Ascending aorta (tissue), 2 donors: Measurements from ENCODE around the gene SHISA9. TPM values are rescaled to one million over a fixed set of nuclear protein-coding genes. Genes with fewer than 3 reads are reported as not detected.

Source experiments
- DNase-seq, 2 donors: peaks; one replicate each; pipeline ENCODE4 v3.0.0-alpha.2; 2019; ENCODE audit warnings: low spot score in 2 of 2
- H3K27ac ChIP-seq, 2 donors: fragments of 200-600 bp; sonication (generic); one replicate each; pipeline ENCODE4 v1.5.1; 2016 to 2017; ENCODE audit warnings: mild to moderate bottlenecking in 1 of 2
- H3K27me3 ChIP-seq: fragments of 200-600 bp; sonication (generic); one replicate; pipeline ENCODE4 v1.5.1; 2017
- H3K36me3 ChIP-seq, 2 donors: fragments of 200-600 bp; sonication (generic); one replicate each; pipeline ENCODE4 v1.5.1; 2016
- H3K4me1 ChIP-seq, 2 donors: fragments of 200-600 bp; sonication (generic); one replicate each; pipeline ENCODE4 v1.5.1; 2016 to 2017; ENCODE audit warnings: mild to moderate bottlenecking in 1 of 2
- H3K4me3 ChIP-seq, 2 donors: fragments of 200-600 bp; sonication (generic); one replicate each; pipeline ENCODE4 v1.5.1; 2016 to 2017; ENCODE audit warnings: mild to moderate bottlenecking in 1 of 2
- H3K9me3 ChIP-seq, 2 donors: fragments of 200-600 bp; sonication (generic); one replicate each; pipeline ENCODE4 v1.5.1; 2016
- CTCF ChIP-seq, 3 experiments: fragments of 200-600 bp in 2 of 3; fragments of 450-650 bp in 1 of 3; sonication (generic) in 2 of 3; IDR thresholded peaks; one replicate each; pipeline ENCODE4 v1.5.1; 2016 to 2019; ENCODE audit warnings: antibody characterized with exemption in 3 of 3, mild to moderate bottlenecking in 1 of 3, moderate library complexity in 1 of 3
- intact Hi-C: fragments of 100-400 bp; cut with DNase I; formaldehyde crosslinking; loops from one replicate; pipeline ENCODE4 v1.15.1; 2023
- total RNA-seq: library from RNA; depleted of rRNA; stranded (reverse); fragments of >200 nt; gene quantifications from one replicate; pipeline ENCODE4 v1.1.0, GENCODE V29; 2016

The SHISA9 gene
- total RNA-seq, 1 donor from 2014 or later: 8.9 TPM

DNA sequence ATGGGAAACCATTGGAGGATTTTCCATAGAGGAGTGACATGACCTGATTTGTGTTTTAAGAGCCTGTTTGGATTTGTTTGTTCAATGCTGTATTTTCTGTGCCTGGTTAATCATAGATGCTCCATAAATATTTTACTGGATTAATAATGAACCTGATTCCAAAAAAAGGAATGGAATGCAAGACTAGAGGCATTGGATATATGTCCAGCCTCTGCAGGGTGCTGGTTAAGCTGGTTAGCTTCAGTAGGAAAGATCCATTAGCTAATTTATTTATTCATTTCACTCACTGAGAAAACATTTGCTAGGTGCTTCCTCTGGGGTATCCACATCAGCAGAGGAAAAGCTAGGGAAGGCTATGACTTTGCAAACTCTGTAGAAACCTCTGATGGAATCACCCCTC, 57.7 kb downstream of the SHISA9 start:
- no peak for DNase-seq
- H3K27me3 ChIP-seq: no peaks in the 10 kb centered on the region
- no peaks in the 10 kb centered on the region for H3K9me3 ChIP-seq
- H3K4me3 ChIP-seq: no peak overlapping the region
- no peak overlapping the region for H3K27ac ChIP-seq
- no peak for TF ChIP-seq CTCF (IDR thresholded peaks at IDR 0.05)
- intact Hi-C loops: no loop called here
- H3K36me3 ChIP-seq: no peaks in the 10 kb centered on the region
- peaks cover 0 to 5% of the 10 kb centered on the region in 2 donors for H3K4me1 ChIP-seq

- intact Hi-C loops: loop anchor here (5.0 kb wide), 1 partner anchor 151 kb away; no protein-coding TSS in a partner anchor
- H3K36me3 ChIP-seq: no peaks in the 10 kb centered on the region
- DNase-seq: no peak
- peak overlapping the region in 1 of 2 donors; percentile 47 for H3K27ac ChIP-seq
- H3K4me1 ChIP-seq: peaks cover 0 to 5% of the 10 kb centered on the region in 2 donors
- TF ChIP-seq CTCF (IDR thresholded peaks at IDR 0.05): no peak
- no peak overlapping the region for H3K4me3 ChIP-seq
- H3K9me3 ChIP-seq: no peaks in the 10 kb centered on the region
- H3K27me3 ChIP-seq: no peaks in the 10 kb centered on the region
These were observed 60.2 kb downstream of the SHISA9 start for GRCh38 chr16:12961626-12962025.

DNA sequence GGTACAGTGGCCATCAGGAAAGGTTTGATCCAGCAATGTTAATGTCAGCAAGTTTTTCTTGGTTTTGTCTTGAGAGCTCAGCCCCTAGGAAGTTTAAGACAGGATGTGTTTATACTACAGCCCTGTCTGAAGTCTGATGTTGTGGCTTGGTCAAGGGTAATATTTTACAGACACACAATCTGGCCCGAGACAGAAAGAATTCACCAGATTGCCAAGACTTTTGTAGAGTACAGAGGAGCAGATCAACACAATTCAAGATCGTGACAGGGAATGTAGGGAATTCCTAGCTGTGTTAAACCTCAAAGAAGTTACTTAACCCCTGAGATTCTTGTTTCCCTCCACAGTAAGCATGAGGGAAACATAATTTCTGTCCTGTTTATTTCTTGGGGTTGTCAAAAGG, 63.1 kb downstream of the SHISA9 start:
- no peak for TF ChIP-seq CTCF (IDR thresholded peaks at IDR 0.05)
- Histone ChIP-seq H3K36me3 (no peaks in the 10 kb centered on the region), H3K27ac (no peak overlapping the region), H3K27me3 (no peaks in the 10 kb centered on the region), H3K9me3 (no peaks in the 10 kb centered on the region), H3K4me1 (peaks cover 0 to 5% of the 10 kb centered on the region in 2 donors), H3K4me3 (no peak overlapping the region)
- intact Hi-C loops: loop anchor here (5.0 kb wide), 1 partner anchor 148 kb away; no protein-coding TSS in a partner anchor
- DNase-seq: no peak

DNA sequence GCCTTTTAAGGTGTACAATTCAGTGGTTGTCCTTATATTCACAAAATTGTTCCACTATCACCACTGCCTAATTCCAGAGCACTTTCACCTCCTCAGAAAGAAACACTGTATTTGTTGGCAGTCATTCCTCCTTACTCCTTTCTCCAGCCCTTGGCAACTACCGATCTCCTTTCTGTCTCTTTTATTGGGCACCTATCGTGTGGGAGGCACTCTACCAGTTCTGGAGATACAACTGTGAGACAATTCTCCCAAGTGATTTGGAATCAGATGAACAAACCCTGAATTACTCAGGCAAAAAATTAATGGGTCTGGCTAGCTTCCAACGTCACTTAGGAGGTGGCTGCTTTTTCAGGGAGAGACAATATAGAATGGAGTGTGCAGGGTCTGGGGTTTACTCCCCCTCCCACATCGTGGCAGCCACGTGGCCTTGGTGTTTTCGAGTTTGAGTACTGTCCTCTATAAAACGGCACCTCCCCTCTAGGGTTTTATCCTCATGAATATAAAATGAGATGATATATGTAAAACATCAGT, 63.9 kb downstream of the SHISA9 start:
- Histone ChIP-seq H3K9me3 (no peaks in the 10 kb centered on the region), H3K27me3 (no peaks in the 10 kb centered on the region), H3K27ac (no peak overlapping the region), H3K36me3 (no peaks in the 10 kb centered on the region), H3K4me1 (peaks cover 0 to 5% of the 10 kb centered on the region in 2 donors), H3K4me3 (no peak overlapping the region)
- intact Hi-C loops: no loop called here
- no peak for TF ChIP-seq CTCF (IDR thresholded peaks at IDR 0.05)
- no peak for DNase-seq

GRCh38 chr16:12971241-12971640, 69.8 kb downstream of the SHISA9 start:
- DNase-seq: no peak
- Histone ChIP-seq H3K27ac (no peak overlapping the region), H3K9me3 (no peaks in the 10 kb centered on the region), H3K4me3 (no peak overlapping the region), H3K36me3 (no peaks in the 10 kb centered on the region), H3K27me3 (no peaks in the 10 kb centered on the region), H3K4me1 (no peaks in the 10 kb centered on the region)
- intact Hi-C loops: loop anchor here (10.0 kb wide), 1 partner anchor 376 kb away; no protein-coding TSS in a partner anchor
- no peak for TF ChIP-seq CTCF (IDR thresholded peaks at IDR 0.05)

DNA sequence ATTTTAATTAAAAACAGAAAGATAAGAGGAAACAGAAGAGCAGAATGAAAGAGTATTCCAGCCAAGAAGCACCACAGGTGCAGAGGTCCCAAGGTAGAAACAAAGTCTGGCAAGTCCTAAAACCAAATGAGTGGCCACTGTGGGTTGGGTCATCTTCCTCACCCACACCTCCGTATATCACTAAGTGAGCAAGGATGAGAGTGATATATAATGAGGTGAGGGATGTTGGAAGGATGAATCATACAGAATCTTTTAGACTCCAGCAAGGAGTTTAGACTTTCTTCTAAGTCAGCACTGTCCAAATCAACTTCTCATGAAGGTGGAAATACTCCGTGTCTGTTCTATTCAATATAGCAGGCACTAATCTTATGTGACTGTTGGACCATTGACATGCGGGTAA, 70.8 kb downstream of the SHISA9 start:
- no peak for DNase-seq
- Histone ChIP-seq H3K4me3 (no peak overlapping the region), H3K27me3 (no peaks in the 10 kb centered on the region), H3K4me1 (no peaks in the 10 kb centered on the region), H3K9me3 (no peaks in the 10 kb centered on the region), H3K36me3 (no peaks in the 10 kb centered on the region), H3K27ac (no peak overlapping the region)
- no peak for TF ChIP-seq CTCF (IDR thresholded peaks at IDR 0.05)
- intact Hi-C loops: loop anchor here (10.0 kb wide), 1 partner anchor 377 kb away; no protein-coding TSS in a partner anchor
